ENCODE measurements around the gene HMCN1.

HMCN1 gene

DNA sequence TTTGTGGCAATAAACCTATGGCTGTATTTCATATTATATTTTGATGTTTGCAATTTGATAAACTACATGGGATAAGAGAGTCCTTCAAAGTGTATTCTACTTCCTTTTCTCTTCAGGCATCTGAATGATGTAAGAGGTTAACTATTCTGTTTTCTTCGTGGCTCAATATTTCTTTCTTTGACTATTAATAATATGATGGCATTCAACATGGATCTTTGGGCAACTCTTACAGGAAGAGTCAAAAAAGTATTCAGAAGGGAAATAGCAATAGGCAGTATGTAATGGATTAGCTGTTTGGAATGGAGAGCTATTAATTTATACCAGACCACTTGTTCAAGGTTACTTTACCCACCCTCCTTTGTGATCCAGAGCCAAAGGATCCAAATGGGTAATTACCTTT lies 74.4 kb downstream of the HMCN1 start:
- DNase-seq, result no peak

GRCh38 chr1:185811073-185811709 lies 77.0 kb downstream of the HMCN1 start:
- no peak for DNase-seq

DNA sequence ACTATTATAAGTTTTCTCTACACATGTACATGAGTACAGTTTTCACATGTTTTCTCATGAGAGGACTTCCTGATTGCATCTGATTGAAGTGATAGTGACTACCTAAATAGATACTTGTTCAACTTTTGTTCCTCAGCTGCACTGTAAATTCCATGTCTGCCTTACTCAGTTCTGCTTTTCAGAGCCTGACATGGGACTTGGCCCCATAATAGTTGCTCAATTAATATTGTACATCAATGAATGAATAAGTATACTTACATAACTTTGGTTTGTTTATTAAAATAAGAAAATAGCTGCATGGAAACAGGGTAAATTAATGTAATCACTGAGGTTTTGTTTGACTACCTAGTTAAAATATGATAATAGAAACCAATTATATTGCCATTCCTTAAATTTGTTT lies 78.7 kb downstream of the HMCN1 start:
- DNase-seq, result no peak

DNA sequence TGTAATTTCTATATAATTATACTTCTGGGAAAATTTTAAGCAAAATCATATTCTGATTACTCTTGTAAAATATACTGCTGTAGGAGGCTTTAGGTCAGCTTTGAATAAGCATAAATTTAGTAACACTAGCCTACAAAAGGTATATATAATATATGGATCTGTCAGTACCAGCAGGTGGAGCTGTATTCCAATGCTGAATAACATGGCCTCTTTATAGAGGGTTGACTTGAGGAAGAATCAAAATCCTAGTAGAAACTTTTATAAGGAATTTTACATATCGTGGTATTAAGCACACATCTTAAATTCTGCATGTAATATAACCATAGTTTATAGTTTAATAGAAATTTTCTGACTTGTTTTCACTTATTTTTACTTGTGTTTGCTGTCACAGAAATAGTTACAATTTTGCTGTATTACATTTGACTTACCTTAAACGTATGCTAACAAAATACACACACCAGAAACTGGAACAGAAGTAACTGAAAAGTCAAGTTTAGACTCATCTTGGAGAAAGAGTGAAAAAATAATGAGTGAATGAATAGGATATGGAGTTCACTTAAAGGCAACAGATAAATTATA lies 79.3 kb downstream of the HMCN1 start:
- DNase-seq, result peak; percentile 53 to 59

- no peak for DNase-seq
Observed at GRCh38 chr1:185816460-185816859, 82.3 kb downstream of the HMCN1 start.

- DNase-seq, result no peak
Observed at GRCh38 chr1:185819798-185820197, 85.6 kb downstream of the HMCN1 start.

DNA sequence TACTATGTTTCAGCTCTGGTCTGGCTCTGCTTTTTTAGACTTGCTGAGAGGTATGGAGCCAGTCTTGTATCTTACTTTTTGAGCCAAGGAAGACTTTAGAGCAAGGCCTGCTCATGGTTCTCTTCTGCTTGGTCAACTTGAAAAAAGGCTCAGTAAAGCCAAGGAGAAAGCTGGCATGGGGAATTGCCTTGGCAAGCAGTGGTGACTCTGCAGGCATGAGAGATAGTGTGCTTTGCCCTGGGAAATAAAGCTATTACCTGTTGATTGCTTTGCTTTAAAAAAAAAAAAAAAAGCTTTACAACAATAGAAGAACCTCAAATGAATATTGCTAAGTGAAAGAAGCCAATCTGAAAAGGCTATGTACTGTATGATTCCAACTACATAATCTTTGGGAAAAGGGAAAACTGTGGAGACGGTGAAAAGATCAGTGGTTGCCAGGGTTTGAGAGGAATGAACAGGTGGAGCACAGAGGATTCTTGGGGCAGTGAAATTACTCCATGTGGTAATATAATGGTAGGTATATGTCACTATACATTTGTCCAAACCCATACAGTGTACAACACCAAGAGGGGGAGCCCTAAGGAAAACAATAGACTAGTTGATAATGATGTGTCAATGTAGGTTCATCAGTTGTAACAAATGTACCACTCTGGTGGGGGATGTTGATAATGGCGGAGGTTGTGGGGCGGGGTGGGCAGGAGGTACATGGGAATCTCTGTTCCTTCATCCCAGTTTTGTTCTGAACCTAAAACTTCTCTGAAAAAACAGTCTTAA lies 87.6 kb downstream of the HMCN1 start:
- no peak for DNase-seq

GRCh38 chr1:185823467-185823866 lies 89.3 kb downstream of the HMCN1 start:
- DNase-seq, result no peak

GRCh38 chr1:185824106-185824505 lies 89.9 kb downstream of the HMCN1 start:
- DNase-seq, result no peak

DNA sequence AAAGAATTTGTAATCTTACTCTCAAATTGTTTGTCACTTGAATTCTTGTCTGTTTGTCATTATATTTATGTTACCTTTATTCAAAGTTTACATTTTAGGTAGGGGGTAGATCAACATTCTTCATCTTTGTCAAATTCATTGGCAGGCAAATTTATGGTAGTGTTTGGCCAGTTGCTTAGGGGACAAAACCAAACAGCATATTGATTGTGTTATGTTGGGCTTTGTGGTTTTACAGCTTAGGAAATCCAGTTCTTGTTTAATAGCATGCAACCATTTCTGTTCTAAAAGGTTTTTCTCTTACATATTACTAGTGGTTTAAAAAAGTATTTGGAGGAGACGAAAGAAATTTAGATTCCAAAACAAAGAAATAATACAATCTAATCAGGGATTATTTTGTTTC lies 91.4 kb downstream of the HMCN1 start:
- no peak for DNase-seq

GRCh38 chr1:185834371-185834905 lies 100.2 kb downstream of the HMCN1 start:
- DNase-seq, result no peak

DNA sequence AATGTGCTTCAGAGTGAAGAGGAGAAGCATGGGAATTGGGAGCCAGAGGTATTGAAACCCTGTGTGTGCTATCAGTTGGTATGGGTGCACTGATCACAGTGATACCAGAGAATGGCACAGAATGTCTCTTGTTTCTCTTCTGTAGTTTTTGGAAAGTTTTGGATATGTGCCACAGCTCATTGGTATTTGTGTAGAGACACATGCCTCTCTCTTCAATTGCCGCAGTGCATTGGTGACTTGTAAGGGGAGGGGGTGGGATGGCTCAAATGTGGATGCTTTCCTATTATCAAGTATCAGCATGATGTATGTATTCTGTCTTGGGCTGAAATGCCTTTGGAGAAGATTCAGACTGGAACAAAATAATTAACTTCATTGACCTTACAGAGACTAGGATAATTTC lies 101.0 kb downstream of the HMCN1 start:
- no peak for DNase-seq

- DNase-seq, result no peak
Observed at GRCh38 chr1:185837711-185838110, 103.5 kb downstream of the HMCN1 start.

DNA sequence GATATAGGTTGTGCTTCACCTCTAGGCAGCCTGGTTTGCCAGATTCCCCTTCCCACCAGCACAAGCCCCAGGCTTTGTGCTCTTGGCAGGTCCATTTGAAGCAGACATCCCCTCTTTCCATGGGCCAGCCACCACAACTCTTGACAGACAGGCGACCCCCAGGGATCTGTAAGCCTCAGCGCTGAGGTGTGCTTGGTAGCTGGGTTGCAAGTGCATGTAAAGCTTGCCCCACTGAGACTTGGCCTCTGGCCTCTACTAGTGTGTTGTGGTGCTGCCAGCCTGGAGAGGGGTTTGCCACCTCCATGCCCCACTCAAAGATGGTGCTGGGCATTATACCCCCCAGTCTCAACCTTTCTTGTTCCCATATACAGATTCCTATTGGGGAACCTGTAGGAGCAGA lies 103.9 kb downstream of the HMCN1 start:
- no peak for DNase-seq

GRCh38 chr1:185840880-185841279 lies 106.7 kb downstream of the HMCN1 start:
- DNase-seq, result no peak

- peak in 1 of 2 experiments; percentile 29 for DNase-seq
Observed at GRCh38 chr1:185843297-185843869, 109.2 kb downstream of the HMCN1 start.

DNA sequence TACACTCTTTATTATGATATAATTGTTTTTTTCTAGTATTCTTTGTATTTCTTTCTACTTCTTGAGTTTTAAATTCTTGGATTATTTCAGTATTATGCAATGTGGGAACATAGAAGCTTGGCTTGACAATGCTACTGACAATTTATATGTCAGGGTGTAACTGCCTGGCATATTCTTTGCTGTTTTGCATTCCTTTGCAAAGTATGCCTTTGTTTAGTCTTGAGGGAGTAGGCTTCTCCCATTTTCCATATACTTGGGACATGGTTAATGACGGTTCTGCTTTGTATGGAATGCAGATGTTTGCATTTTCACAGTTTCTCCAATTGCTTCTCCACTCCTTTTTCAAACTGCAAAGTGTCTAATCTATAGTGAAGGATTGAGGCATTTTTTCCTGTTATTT lies 109.8 kb downstream of the HMCN1 start:
- DNase-seq, result no peak

DNA sequence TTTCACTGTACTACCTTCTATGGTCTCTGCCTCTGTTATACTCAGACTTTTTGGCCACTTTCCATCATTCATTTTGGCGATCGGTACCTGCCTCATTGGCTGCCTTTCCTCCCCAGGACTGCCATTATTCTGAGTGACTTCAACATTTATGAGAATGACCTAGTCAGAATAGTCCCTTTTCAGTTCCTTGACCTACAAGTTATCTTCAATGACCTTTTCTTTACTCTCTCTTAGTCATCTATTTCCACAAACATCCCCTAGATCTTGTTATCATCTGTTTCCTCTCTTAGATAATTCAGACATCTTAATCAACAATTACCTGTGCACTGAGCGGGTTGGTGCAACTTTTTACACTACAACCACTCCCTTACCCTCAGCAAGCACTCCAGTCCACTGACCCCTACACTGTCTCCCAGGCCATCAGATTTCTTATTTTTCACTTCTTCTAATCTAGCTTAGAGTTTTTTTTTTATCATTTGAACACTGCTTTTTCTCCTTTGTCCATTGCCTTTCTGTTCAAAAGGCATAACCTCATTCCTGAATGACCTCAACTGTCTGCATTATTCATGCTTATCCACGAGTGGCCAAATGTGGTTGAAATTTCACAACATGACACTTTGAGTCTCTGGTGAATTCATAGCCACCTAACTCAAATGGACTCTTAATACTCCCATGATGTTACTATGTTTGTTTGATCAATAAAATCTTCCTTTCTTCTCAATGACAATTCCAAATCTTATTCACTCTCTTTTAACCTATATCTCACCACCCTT lies 112.7 kb downstream of the HMCN1 start:
- DNase-seq, result no peak

- DNase-seq, result no peak
Observed at GRCh38 chr1:185849014-185849413, 114.8 kb downstream of the HMCN1 start.

- DNase-seq, result no peak
Observed at GRCh38 chr1:185850366-185850765, 116.2 kb downstream of the HMCN1 start.

DNA sequence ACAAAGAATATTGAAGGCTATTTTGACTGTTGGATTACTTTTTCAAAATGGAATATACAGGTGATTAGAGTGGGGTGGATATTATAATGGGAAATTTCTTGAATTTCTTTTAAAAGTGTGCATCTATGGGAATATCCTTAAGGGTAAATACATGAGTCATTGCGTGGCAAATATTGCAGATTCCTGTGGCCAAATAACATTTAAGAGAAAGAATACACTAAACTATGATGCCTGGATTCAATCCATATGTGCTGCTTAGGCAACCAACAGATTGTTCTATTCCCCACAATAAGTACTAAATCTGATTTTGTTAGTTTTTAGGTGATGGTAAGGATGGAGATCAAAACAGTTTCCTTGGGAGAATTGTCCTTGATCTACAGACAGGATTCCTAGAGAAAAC lies 119.5 kb downstream of the HMCN1 start:
- DNase-seq, result no peak

DNA sequence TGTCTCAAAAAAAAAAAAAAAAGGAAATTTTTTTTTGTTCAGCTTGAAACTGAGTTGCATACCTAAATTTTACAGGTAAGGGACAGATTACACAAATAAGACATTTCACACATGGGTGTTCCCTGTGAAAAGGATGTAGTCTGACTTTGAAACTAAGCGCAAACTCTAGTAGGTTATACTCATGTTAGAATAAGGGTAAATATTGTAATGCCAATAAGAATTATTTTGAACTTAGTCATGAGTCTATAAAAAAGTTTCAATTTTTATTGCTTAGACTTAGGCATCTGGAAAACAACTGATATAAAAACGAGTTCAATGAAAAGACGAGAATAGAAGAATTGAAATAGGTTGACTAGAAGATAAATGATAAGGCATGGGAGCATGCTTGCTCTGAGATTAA lies 122.3 kb downstream of the HMCN1 start:
- DNase-seq, result no peak

GRCh38 chr1:185857442-185857841 lies 123.3 kb downstream of the HMCN1 start:
- DNase-seq, result no peak

Data from NCI-H2081 (cell line).